Natural killer cell (primary cell): ENCODE measurements around the gene BBX. TPM values are rescaled to one million over a fixed set of nuclear protein-coding genes. Genes with fewer than 3 reads are reported as not detected.

Source experiments
- ATAC-seq, 3 donors: fragments of 150-1000 bp in 2 of 3; fragments of 200-7000 bp in 1 of 3; cut with Tn5 transposase; 1 replicate in 1 of 3; 2 replicates in 2 of 3; pipeline ENCODE4 v1.10.0; 2021; ENCODE audit warnings: mild to moderate bottlenecking in 2 of 3, moderate library complexity in 2 of 3
- DNase-seq, 2 donors: peaks; one replicate each; pipeline versions ENCODE4 v3.0.0 to v3.0.0-alpha.2; 2013 to 2021; ENCODE audit warnings: mixed read lengths in 1 of 2
- H3K27ac ChIP-seq: one replicate; pipeline ENCODE4 v1.5.1; 2013; ENCODE audit warnings: mild to moderate bottlenecking, low read length
- H3K27me3 ChIP-seq: one replicate; pipeline ENCODE4 v1.6.1; 2013; ENCODE audit warnings: low read length; ENCODE audit not compliant: control insufficient read depth, insufficient read depth
- H3K36me3 ChIP-seq: one replicate; pipeline ENCODE4 v1.6.1; 2013; ENCODE audit warnings: low read length; ENCODE audit not compliant: control insufficient read depth, insufficient read depth
- H3K4me1 ChIP-seq: one replicate; pipeline ENCODE4 v1.6.1; 2013; ENCODE audit warnings: low read length; ENCODE audit not compliant: control insufficient read depth, insufficient read depth
- H3K4me3 ChIP-seq: one replicate; pipeline ENCODE4 v1.5.1; 2013; ENCODE audit warnings: low read length
- H3K9me3 ChIP-seq: one replicate; pipeline ENCODE4 v1.6.1; 2013; ENCODE audit warnings: low read length; ENCODE audit not compliant: control insufficient read depth, insufficient read depth
- H3K27ac Mint-ChIP-seq, 2 donors: one replicate each; pipeline ENCODE4 v1.8.0; 2022; ENCODE audit warnings: mild to moderate bottlenecking in 2 of 2, mixed read lengths in 2 of 2, moderate library complexity in 1 of 2
- H3K27me3 Mint-ChIP-seq, 2 donors: one replicate each; pipeline ENCODE4 v1.8.0; 2022; ENCODE audit warnings: low read depth in 2 of 2, mixed read lengths in 2 of 2
- H3K36me3 Mint-ChIP-seq: one replicate; pipeline ENCODE4 v1.8.0; 2022; ENCODE audit warnings: mixed read lengths
- H3K4me1 Mint-ChIP-seq, 2 donors: one replicate each; pipeline ENCODE4 v1.8.0; 2022; ENCODE audit warnings: mixed read lengths in 2 of 2
- H3K4me3 Mint-ChIP-seq: one replicate; pipeline ENCODE4 v1.8.0; 2022; ENCODE audit warnings: mild to moderate bottlenecking, moderate library complexity, mixed read lengths
- H3K9me3 Mint-ChIP-seq, 2 donors: one replicate each; pipeline ENCODE4 v1.8.0; 2022; ENCODE audit warnings: mixed read lengths in 2 of 2
- CTCF ChIP-seq: fragments of 200-600 bp; IDR thresholded peaks from one replicate; pipeline ENCODE4 v1.8.0; 2022; ENCODE audit warnings: antibody characterized with exemption
- WGBS: methylation state at CpG from one replicate; pipeline ENCODE4 v1.1.7; 2013; ENCODE audit warnings: missing lambda C conversion rate; ENCODE audit not compliant: insufficient coverage; 5-methylcytosine and 5-hydroxymethylcytosine counted together
- intact Hi-C: fragments of 100-400 bp; cut with micrococcal nuclease; formaldehyde crosslinking; loops from one replicate; pipeline ENCODE4 v1.14.2; 2022
- total RNA-seq, 4 donors: library from RNA; stranded (reverse); fragments of 120-200 nt in 1 of 4; gene quantifications; one replicate each; pipeline versions ENCODE4 v1.2.3 to v1.2.4, GENCODE V29; 2013 to 2022

The BBX gene
- total RNA-seq, 3 donors from 2014 or later (not counting 1 experiment from before 2014, with no cell fraction given), result 80.0 to 87.1 (median 83.4) TPM

GRCh38 chr3:107782054-107782453, 259.3 kb downstream of the BBX start:
- no peaks in the 10 kb centered on the region for H3K4me1 ChIP-seq
- H3K9me3 Mint-ChIP-seq, result no peaks in the 10 kb centered on the region
- no peak for ATAC-seq
- H3K27ac ChIP-seq, result no peak overlapping the region
- H3K36me3 ChIP-seq, result peaks cover 47% of the 10 kb centered on the region
- H3K9me3 ChIP-seq, result no peaks in the 10 kb centered on the region
- peaks cover 16% of the 10 kb centered on the region for H3K36me3 Mint-ChIP-seq
- DNase-seq, result no peak
- no peak for TF ChIP-seq CTCF
- H3K27me3 Mint-ChIP-seq, result no peaks in the 10 kb centered on the region
- no peak overlapping the region for H3K4me3 ChIP-seq
- no peaks in the 10 kb centered on the region for H3K4me1 Mint-ChIP-seq
- no peak overlapping the region for H3K4me3 Mint-ChIP-seq
- intact Hi-C loops, result no loop called here
- H3K27ac Mint-ChIP-seq, result no peak overlapping the region
- 95% methylated on average over 2 of the region's 2 CpGs for WGBS
- H3K27me3 ChIP-seq, result no peaks in the 10 kb centered on the region

DNA sequence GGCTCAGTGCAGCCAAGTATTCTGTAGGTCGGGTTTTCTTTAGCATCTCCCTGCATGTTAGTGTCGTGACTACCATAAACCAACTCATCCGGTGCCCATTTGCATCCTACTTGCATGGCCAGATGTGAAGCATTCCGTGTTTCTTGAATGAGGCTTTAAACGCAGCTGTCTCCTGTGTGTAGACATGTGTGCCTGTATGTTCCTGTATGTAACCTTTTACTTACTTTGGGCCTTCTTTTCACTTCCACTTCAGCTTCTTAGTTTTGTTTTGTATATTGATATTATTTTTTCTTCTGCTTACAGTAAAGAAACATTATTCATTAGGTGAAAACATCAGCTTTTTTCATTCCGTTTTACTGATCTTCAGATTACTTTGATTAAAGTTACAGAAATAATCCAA, 267.9 kb downstream of the BBX start:
- Mint-ChIP-seq H3K36me3 (peaks cover 23% of the 10 kb centered on the region), H3K27ac (no peak overlapping the region), H3K27me3 (no peaks in the 10 kb centered on the region), H3K4me1 (peaks cover 3 to 6% of the 10 kb centered on the region in 2 donors), H3K9me3 (no peaks in the 10 kb centered on the region), H3K4me3 (no peak overlapping the region)
- H3K4me1 ChIP-seq, result no peaks in the 10 kb centered on the region
- H3K4me3 ChIP-seq, result no peak overlapping the region
- no peaks in the 10 kb centered on the region for H3K27me3 ChIP-seq
- intact Hi-C loops, result no loop called here
- H3K36me3 ChIP-seq, result peaks cover 33% of the 10 kb centered on the region
- DNase-seq (no peak), ATAC-seq (no peak)
- 95% methylated on average over 5 of the region's 6 CpGs for WGBS
- TF ChIP-seq CTCF, result no peak
- no peak overlapping the region for H3K27ac ChIP-seq
- no peaks in the 10 kb centered on the region for H3K9me3 ChIP-seq

GRCh38 chr3:107791027-107791426, 268.3 kb downstream of the BBX start:
- ATAC-seq (no peak), DNase-seq (no peak)
- peaks cover 33% of the 10 kb centered on the region for H3K36me3 ChIP-seq
- H3K27me3 ChIP-seq, result no peaks in the 10 kb centered on the region
- H3K36me3 Mint-ChIP-seq, result peaks cover 25% of the 10 kb centered on the region
- TF ChIP-seq CTCF, result no peak
- WGBS, result no CpG with 5 or more reads among the region's 1 CpG
- H3K27ac ChIP-seq, result no peak overlapping the region
- intact Hi-C loops, result no loop called here
- H3K9me3 Mint-ChIP-seq, result no peaks in the 10 kb centered on the region
- H3K4me1 ChIP-seq, result no peaks in the 10 kb centered on the region
- no peak overlapping the region for H3K27ac Mint-ChIP-seq
- H3K4me3 Mint-ChIP-seq, result no peak overlapping the region
- no peak overlapping the region for H3K4me3 ChIP-seq
- no peaks in the 10 kb centered on the region for H3K27me3 Mint-ChIP-seq
- peaks cover 6 to 10% of the 10 kb centered on the region in 2 donors for H3K4me1 Mint-ChIP-seq
- no peaks in the 10 kb centered on the region for H3K9me3 ChIP-seq

- Histone ChIP-seq H3K27me3 (no peaks in the 10 kb centered on the region), H3K9me3 (no peaks in the 10 kb centered on the region), H3K4me3 (no peak overlapping the region), H3K4me1 (no peaks in the 10 kb centered on the region), H3K36me3 (peaks cover 33% of the 10 kb centered on the region), H3K27ac (no peak overlapping the region)
- no peak for DNase-seq
- 96% methylated on average over 7 of the region's 7 CpGs for WGBS
- Mint-ChIP-seq H3K4me3 (no peak overlapping the region), H3K27ac (no peak overlapping the region), H3K36me3 (peaks cover 25% of the 10 kb centered on the region), H3K4me1 (peaks cover 10 to 14% of the 10 kb centered on the region in 2 donors), H3K9me3 (no peaks in the 10 kb centered on the region), H3K27me3 (no peaks in the 10 kb centered on the region)
- no peak for TF ChIP-seq CTCF
- intact Hi-C loops, result no loop called here
- no peak for ATAC-seq
Measured at GRCh38 chr3:107791450-107791849, 268.7 kb downstream of the BBX start.
